Measurements from ENCODE around the gene MAGEA11.
"Not testable (repeated sequence)": the region's sequence is repeated elsewhere in the genome, so short reads cannot be mapped to it uniquely, and the experiment has no call there.

MAGEA11 gene

DNA sequence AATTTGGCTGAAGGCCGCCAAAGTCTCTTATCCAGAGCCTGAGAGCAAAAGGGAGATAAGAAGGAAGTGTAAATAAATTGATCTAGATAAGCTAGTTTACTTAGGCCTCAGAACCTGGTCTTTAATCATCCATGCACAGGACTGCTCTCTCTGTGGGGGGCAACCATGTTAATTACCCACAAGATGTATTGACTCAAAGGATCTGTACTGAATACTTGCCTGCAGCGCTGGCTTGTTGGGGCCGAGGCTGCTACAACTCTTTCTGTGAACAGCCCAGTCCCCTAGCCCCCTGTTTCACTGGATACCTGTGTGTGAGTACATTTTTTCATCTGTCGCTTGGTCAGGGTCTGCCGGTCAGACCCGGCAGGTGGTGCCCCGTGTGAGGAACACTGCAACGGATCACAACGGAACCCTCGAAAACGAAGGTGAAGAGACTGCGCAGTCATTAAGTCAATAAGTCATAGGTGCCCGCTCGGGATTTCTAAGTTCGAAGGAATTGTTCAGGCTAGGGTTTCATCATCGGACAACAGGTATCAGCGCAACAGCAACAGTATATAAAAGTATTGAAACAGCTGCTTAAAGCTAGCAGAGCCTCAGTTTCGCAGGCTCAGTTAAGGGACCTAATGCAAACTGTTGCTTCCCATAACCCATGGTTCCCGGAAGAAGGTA lies 8.3 kb downstream of the MAGEA11 start:
- peak; percentile 61 for DNase-seq

DNA sequence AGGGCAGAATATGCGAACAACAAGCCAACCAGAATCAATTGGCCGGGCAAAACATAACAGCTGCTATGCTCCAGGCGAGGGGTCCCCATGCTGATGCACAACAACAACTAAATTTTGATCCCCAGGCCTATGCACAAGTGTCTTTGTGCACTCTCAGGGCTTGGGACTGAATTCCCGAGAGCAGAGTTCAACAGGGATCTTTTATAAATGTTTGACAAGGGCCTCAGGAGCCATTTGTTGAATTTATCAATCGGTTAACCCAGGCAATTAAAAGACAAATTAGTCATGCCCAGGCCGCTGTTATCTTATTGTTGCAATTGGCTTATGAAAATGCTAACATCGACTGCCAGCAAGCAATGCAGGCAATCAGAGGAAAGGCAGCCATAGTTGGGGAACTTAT lies 9.4 kb downstream of the MAGEA11 start:
- DNase-seq: peak; percentile 12

DNA sequence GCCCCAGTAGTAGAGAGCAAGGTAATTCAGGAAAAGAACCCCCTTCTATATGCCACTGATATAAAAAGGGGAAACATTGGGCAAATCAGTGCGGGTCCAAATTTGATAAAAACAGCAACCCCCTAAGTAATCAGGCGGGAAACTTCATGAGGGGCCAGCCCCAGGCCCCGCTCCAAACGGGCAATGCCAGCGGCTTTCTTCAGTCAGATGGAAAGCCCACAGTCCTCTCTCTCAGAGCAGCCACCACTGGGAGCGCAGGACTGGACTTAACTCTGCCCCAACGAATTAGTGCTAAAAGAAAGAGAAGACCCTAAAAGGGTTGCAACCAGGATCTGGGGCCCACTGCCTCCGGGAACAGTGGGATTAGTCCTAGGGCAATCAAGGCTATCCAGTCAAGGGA lies 9.9 kb downstream of the MAGEA11 start:
- DNase-seq: peak; percentile 45

DNA sequence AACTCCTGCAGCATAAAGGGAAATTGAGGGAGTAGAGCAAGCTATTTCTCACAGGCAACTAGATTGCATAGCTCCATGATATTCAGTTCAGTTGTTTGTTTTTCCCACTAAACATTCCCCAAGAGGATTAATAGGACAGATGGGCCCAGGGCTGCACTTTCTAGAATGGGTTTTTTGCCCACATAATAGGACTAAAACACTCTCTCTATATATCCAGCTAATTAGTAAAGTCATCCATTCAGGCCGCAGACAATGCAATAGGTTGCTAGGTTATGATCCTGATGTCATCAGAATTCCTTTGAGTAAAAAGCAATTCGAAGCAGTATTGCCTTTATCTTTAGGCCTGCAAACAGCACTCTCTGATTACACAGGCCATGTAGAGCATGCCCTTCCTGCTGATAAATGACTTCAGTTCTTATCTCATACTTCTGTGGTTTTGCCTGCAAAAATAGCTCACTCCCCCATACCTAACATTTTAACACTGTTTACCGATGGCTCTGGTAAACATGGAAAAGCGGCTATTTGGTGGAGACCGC lies 11.8 kb downstream of the MAGEA11 start:
- not testable (repeated sequence) for DNase-seq

DNA sequence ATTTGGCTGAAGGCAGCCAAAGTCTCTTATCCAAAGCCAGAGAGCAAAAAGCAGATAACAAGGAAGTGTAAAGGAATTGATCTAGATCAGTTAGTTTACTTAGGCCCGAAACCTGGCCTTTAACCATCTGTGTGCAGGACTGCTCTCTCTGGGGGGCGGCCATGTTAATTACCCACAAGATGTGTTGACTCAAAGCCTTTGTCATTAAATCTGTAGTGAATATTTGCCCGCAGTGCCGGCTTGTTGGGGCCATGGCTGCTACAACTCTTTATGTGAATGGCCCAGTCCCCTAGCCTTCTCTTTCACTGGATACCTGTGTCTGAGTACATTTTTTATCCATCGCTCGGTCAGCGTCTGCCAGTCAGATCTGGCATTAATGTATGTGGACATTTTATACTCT lies 15.4 kb downstream of the MAGEA11 start:
- not testable (repeated sequence) for DNase-seq

DNA sequence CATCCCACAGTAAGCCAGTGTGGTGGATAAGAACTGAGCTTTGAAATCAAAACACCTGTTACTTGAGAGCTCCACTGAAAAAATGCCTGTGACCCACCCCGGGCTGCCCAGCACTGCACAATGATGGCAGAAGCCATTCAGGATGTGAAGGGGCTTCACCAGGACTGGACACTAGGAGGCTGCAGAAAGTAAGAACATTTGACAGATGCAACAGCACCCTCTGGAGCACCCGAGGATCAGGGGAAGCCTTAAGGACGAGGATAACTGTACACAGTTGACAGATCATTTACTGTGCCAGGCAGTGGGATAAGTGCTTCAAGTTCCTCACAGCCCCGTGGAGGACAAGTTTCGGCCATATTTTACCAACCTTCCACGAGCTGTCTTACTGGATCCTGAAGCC lies 30.4 kb downstream of the MAGEA11 start:
- DNase-seq: not testable (repeated sequence)

DNA sequence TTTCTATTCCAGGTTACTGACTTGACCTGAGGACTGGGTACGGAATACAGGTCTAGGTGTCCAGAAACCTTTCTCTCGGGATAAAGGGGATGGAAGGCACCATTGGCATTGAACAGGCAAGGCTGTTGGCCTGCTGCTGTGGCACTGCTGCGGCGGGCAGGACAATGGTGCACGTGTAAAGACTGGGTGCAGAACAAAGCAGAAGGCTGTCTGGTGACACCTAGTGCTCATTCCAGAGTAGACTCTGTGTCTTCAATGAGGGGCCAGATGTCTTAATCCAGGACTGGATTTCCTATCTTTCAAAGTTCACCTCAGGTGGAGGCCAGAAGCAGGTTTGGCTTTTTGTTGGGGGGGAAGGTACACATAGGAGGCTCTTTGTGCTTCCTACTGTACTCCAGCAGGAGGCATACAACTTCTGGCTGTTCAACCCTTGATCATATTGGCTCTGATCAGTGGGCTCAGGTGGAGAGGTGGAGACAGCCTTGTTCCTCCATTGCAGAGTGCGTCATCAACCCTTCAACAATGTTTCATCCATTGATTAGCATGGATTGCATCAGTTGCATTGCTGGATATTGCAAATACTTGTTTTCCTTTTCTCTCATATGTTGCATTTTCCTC lies 34.6 kb downstream of the MAGEA11 start:
- not testable (repeated sequence) for DNase-seq

DNA sequence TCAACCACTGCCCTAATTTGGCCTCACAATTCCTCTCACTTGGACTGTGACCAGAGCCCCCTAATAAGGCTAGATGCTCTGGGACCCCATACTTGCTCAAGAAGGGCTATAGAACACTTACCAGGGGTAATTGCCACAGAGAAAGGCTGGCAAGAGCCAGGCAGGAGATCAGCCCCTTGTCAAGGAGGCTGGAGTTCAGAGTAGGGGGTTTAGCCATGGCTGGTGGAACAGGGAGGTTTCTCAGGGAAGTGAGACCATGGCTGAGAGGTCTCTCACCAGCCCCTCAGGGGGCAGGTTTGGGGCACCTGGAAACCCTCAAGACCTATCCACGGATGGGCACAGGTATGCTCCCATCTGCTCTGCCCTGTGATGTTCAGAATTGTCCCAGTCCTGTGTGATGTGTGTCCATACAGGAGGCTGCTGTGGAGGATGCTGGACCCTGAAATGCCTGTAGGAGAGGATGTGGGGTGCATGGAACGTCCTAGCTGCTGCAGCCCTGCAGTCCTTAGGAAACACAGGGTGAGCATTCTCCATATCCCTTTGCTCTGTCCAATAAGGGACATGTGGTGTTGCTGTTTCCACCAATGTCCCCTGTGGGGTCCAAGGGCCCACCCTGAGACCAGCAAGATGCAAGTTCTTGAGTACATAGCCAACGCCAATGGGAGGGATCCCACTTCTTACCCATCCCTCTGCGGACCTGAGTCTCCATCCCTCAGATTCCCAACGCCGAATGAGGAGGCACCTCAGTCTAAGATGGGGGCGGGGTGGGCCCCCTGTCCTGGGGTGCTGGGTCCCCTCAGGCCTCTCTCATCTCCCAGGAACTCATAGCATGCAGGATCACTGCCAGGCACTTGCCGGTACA lies 45.6 kb downstream of the MAGEA11 start:
- DNase-seq: no peak

DNA sequence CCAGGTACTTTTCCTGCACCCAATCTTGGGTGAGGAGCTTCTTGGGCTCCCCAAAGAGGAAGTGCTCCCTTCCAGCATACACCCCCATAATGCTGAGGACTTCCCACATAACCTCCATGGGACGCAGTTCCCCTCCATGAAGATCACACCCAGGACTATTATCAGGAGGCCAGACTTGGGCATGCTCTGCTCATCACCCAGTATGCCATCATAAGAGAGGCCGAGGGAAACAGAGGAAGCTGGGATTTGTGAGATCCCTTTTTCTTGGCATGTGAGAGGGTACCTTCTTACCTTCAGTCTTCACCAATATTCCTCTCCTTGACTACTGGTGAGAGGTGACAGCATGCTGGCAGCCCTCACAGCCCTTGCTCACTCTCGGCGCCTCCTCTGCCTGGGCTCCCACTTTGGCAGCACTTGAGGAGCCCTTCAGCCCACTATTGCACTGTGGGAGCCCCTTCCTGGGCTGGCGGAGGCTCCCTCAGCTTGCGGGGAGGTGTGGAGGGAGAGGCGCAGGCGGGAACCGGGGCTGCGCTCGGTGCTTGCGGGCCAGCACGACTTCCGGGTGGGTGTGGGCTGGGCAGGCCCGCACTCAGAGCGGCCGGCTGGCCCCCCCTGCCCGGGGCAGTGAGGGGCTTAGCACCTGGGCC lies 46.3 kb downstream of the MAGEA11 start:
- no peak for DNase-seq

DNA sequence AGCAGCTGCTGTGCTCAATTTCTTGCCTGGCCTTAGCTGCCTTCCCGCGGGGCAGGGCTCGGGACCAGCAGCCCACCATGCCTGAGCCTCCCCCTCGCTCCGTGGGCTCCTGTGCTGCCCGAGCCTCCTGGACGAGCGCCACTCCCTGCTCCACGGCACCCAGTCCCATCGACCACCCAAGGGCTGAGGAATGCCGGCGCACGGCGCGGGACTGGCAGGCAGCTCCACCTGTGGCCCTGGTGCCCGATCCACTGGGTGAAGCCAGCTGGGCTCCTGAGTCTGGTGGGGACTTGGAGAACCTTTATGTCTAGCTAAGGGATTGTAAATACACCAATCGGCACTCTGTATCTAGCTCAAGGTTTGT lies 46.8 kb downstream of the MAGEA11 start:
- not testable (repeated sequence) for DNase-seq

DNA sequence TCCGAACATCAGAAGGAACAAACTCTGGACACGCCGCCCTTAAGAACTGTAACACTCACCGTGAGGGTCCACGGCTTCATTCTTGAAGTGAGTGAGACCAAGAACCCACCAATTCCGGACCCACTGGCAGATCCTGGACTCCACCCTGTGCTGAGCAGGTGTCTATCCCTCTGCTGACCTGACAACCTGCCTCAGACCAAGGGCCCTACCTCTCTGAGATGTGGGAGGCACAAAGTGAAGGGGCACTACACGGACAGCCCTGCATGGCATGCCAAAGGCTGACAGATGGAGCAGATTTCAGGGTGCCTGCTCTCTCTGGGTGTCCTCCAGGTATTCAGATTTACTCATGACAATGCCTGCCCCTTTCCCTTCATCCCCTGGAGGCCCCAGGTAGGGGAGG lies 48.0 kb downstream of the MAGEA11 start:
- no peak for DNase-seq

DNA sequence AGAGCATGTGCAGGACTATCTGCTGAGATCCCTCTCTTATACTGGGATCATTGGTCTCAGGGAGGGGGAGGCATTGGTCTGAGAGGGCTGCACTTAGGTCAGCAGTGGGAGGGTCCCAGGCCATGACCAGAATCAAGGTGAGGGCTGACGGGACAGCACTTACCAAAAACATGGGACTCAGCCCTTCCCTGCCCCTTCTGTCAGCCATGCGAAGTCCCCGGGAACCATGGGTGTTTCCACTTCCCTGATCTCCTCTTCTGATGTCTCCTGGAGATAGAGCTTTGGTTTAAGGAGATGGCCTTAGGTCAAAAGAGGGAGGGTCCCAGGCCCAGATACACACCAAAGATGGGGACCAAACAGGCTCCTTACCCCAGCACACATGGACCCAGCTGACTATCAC lies 49.1 kb downstream of the MAGEA11 start:
- DNase-seq: no peak

DNA sequence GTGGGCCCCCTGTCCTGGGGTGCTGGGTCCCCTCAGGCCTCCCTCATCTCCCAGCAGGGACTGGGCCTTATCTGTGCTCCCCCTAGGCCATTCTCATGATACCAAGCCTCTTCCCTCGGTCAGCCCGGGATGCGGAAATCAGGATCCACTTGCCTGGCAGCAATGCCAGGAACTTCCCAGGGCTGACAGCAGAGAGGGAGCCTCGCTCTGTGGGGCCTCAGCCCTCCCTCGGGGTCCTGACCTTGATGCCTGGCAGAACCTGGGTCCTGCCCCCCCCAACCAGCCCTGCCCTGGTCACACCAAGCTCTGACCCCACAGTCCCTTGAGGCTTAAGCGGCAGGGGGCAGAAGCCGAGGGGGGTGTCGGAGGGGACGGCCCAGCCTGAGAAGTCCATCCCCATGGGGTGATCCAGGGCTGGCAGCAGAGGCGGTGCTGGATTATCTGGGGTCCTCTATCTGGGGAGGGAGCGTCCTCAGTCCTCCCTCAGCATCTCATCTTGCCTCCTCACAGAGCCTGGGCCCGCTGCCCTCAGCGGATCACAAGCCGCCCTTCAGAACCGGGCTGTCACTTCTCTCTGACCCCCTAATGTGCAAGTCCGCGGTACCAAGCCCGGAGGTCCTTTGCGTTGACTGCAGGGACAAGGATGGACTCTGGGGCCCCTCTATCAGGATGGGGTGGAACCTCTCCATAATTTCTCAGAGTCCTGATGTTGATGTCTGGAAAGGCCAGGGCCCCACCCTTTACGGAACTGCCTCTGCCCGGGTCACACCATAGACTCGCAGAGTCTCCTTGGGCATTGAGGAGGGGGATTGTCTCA lies 50.2 kb downstream of the MAGEA11 start:
- DNase-seq: not testable (repeated sequence)

DNA sequence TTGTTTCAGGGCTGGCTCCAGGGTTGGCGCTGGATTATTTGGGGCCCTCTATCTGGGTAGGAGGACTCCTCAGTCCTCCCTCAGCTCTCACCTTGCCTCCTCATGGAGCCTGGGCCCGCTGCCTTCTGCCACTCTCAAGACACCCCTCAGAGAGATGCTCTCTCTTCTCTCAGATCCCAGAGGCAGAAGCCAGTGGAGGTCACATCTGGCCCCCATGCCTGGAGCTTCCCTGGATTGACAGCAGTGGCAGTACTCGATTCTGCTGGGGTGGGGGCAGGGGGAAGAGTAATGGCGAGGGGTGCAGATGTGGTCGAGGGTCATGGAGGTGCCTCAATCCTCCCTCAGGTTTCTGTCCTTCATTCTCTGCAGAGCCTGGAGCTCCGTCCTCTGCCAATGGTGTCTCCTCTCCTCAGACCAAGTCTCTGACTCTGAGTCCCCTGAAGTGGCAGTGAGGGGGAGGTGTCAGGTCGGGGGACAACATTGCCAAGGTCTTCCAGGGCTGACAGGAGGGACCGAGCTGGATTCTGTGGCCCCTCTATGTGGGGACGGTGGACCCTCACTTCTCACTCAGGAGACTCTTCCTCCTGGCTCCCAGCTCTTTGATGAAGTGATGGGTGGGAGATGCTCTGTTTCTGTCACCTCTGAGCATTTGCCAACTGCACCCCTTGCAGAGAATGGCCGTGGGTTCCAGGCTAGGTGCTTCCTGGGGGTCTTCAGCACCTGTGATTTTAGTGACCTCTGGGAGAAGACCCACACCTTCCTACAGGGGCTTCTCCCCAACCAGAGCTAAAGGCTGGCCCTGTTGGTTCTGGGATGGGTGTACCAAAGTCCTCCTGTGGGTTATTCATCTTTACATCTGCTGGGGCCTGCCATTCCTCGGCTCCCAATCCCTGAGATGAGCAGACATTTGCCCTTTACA lies 51.1 kb downstream of the MAGEA11 start:
- DNase-seq: no peak
